AG04450 (cell line): ENCODE results near the gene CDH6. TPM values are rescaled to one million over a fixed set of nuclear protein-coding genes. Genes with fewer than 3 reads are reported as not detected.

ENCODE experiments used
- CTCF ChIA-PET: fragments of 300-600, 350-600 bp; formaldehyde crosslinking; extraction: SDS; loops from one replicate; lab custom pipeline; 2022; ENCODE audit warnings: antibody characterized with exemption, inconsistent platforms; lab: Charles Lee
- POLR2A ChIA-PET: fragments of 350-600 bp; formaldehyde crosslinking; extraction: SDS; loops from one replicate; lab custom pipeline; 2021; ENCODE audit warnings: antibody characterized with exemption, inconsistent platforms; lab: Yijun Ruan, JAX
- DNase-seq: peaks from one replicate; pipeline ENCODE4 v3.0.0-alpha.2; 2011; ENCODE audit warnings: low read depth, low spot score
- H3K27ac ChIP-seq: one replicate; pipeline ENCODE4 v1.5.1; 2012; ENCODE audit warnings: low read depth, low read length, control low read depth
- H3K27me3 ChIP-seq: one replicate; pipeline ENCODE4 v1.6.0; 2012; ENCODE audit warnings: low read length; ENCODE audit not compliant: control insufficient read depth, insufficient read depth
- H3K4me3 ChIP-seq: 2 replicates; pipeline ENCODE4 v1.5.1; 2011; ENCODE audit warnings: mild to moderate bottlenecking, low read depth, low read length, control low read depth
- H3K9me3 ChIP-seq: 2 replicates; pipeline ENCODE4 v1.5.1; 2012; ENCODE audit warnings: low read length; ENCODE audit not compliant: control insufficient read depth, insufficient read depth
- CTCF ChIP-seq: IDR thresholded peaks from 2 replicates; pipeline ENCODE4 v1.5.1; 2011; ENCODE audit warnings: low read depth, low read length, control low read depth, inconsistent platforms
- polyA plus RNA-seq: library from polyadenylated mRNA; depleted of rRNA; stranded (reverse); fragments of >200 nt; gene quantifications from 2 replicates; pipeline ENCODE4 v1.2.3, GENCODE V29; 2011

The CDH6 gene
- polyA plus RNA-seq, 1 experiment = 45.7 TPM

- TF ChIP-seq CTCF = no peak
- H3K27ac ChIP-seq = no peak overlapping the region
- DNase-seq = no peak
- H3K27me3 ChIP-seq = no peaks in the 10 kb centered on the region
- POLR2A ChIA-PET = no interaction called here
- no peaks in the 10 kb centered on the region for H3K9me3 ChIP-seq
- no peak overlapping the region for H3K4me3 ChIP-seq
- CTCF ChIA-PET = interaction anchor here (1.4 kb wide), 1 partner anchor 56 kb away, joined by 6 read pairs; no protein-coding TSS in a partner anchor
Measured at GRCh38 chr5:31287985-31288384, 94.5 kb downstream of the CDH6 start.

GRCh38 chr5:31289429-31289828 lies 95.9 kb downstream of the CDH6 start:
- no peaks in the 10 kb centered on the region for H3K27me3 ChIP-seq
- no peak overlapping the region for H3K27ac ChIP-seq
- TF ChIP-seq CTCF = no peak
- ChIA-PET CTCF (interaction anchor here (1.3 kb wide), 1 partner anchor 19 kb away, joined by 4 read pairs; no protein-coding TSS in a partner anchor), POLR2A (no interaction called here)
- H3K4me3 ChIP-seq = no peak overlapping the region
- DNase-seq = no peak
- H3K9me3 ChIP-seq = no peaks in the 10 kb centered on the region

- POLR2A ChIA-PET = no interaction called here
- no peak for DNase-seq
- H3K4me3 ChIP-seq = no peak overlapping the region
- no peaks in the 10 kb centered on the region for H3K9me3 ChIP-seq
- no peak for TF ChIP-seq CTCF
- no peaks in the 10 kb centered on the region for H3K27me3 ChIP-seq
- no peak overlapping the region for H3K27ac ChIP-seq
- CTCF ChIA-PET = interaction anchor here (1.0 kb wide), 1 partner anchor 59 kb away, joined by 3 read pairs; no protein-coding TSS in a partner anchor
Measured at GRCh38 chr5:31291323-31291854, 97.9 kb downstream of the CDH6 start.

- H3K27me3 ChIP-seq = no peaks in the 10 kb centered on the region
- no peak overlapping the region for H3K27ac ChIP-seq
- ChIA-PET POLR2A (no interaction called here), CTCF (no interaction called here)
- DNase-seq = no peak
- no peak for TF ChIP-seq CTCF
- no peak overlapping the region for H3K4me3 ChIP-seq
- H3K9me3 ChIP-seq = no peaks in the 10 kb centered on the region
Measured at GRCh38 chr5:31300501-31300900, 107.0 kb downstream of the CDH6 start.

- H3K9me3 ChIP-seq = no peaks in the 10 kb centered on the region
- H3K27me3 ChIP-seq = no peaks in the 10 kb centered on the region
- ChIA-PET CTCF (no interaction called here), POLR2A (no interaction called here)
- no peak overlapping the region for H3K4me3 ChIP-seq
- TF ChIP-seq CTCF = no peak
- DNase-seq = no peak
- no peak overlapping the region for H3K27ac ChIP-seq
Measured at GRCh38 chr5:31301833-31302232, 108.3 kb downstream of the CDH6 start.
